Neural crest cell (in vitro differentiated cells): ENCODE data around the gene VAMP4. TPM values are rescaled to one million over a fixed set of nuclear protein-coding genes. Genes with fewer than 3 reads are reported as not detected.

Experiments used
- DNase-seq: peaks from one replicate; pipeline ENCODE4 v3.0.0; 2021; ENCODE audit warnings: low read depth, mixed read lengths, low spot score
- H3K27ac Mint-ChIP-seq: one replicate; pipeline ENCODE4 v1.8.0; 2021; ENCODE audit warnings: mild to moderate bottlenecking, mixed read lengths; ENCODE audit not compliant: unreplicated experiment
- H3K27me3 Mint-ChIP-seq: 2 replicates; pipeline ENCODE4 v1.8.0; 2021; ENCODE audit warnings: low read depth, mild to moderate bottlenecking, mixed read lengths
- H3K36me3 Mint-ChIP-seq: 2 replicates; pipeline ENCODE4 v1.8.0; 2021; ENCODE audit warnings: low read depth, mild to moderate bottlenecking, mixed read lengths
- H3K4me1 Mint-ChIP-seq: 2 replicates; pipeline ENCODE4 v1.8.0; 2021; ENCODE audit warnings: mixed read lengths
- H3K4me3 Mint-ChIP-seq: one replicate; pipeline ENCODE4 v1.8.0; 2021; ENCODE audit warnings: mild to moderate bottlenecking, mixed read lengths
- H3K9me3 Mint-ChIP-seq: 2 replicates; pipeline ENCODE4 v1.8.0; 2021; ENCODE audit warnings: mixed read lengths
- CTCF ChIP-seq: fragments of 200-600 bp; sonication (generic); conservative IDR thresholded peaks from 2 replicates; pipeline ENCODE4 v1.5.0; 2021; ENCODE audit warnings: antibody characterized with exemption, mild to moderate bottlenecking
- total RNA-seq: library from RNA; stranded (reverse); gene quantifications from 2 replicates; pipeline ENCODE4 v1.2.1, GENCODE V29; 2021

VAMP4 gene
- total RNA-seq, 1 donor from 2014 or later: 10.3 TPM

GRCh38 chr1:171772312-171772711 lies 30.4 kb upstream of the VAMP4 start:
- Mint-ChIP-seq H3K9me3 (no peaks in the 10 kb centered on the region), H3K27ac (no peak overlapping the region), H3K4me1 (no peaks in the 10 kb centered on the region), H3K4me3 (no peak overlapping the region), H3K36me3 (no peaks in the 10 kb centered on the region), H3K27me3 (peaks cover 18% of the 10 kb centered on the region)
- DNase-seq: no peak
- no peak for TF ChIP-seq CTCF

- TF ChIP-seq CTCF: no peak
- no peak overlapping the region for H3K4me3 Mint-ChIP-seq
- no peaks in the 10 kb centered on the region for H3K9me3 Mint-ChIP-seq
- peaks cover 9% of the 10 kb centered on the region for H3K27me3 Mint-ChIP-seq
- H3K4me1 Mint-ChIP-seq: peaks cover 4% of the 10 kb centered on the region
- no peak for DNase-seq
- no peaks in the 10 kb centered on the region for H3K36me3 Mint-ChIP-seq
- no peak overlapping the region for H3K27ac Mint-ChIP-seq
Observed at GRCh38 chr1:171769754-171770153, 27.9 kb upstream of the VAMP4 start.

GRCh38 chr1:171769171-171769570 lies 27.3 kb upstream of the VAMP4 start:
- Mint-ChIP-seq H3K27ac (no peak overlapping the region), H3K9me3 (no peaks in the 10 kb centered on the region), H3K4me3 (no peak overlapping the region), H3K4me1 (peaks cover 4% of the 10 kb centered on the region), H3K27me3 (peaks cover 6% of the 10 kb centered on the region), H3K36me3 (no peaks in the 10 kb centered on the region)
- DNase-seq: no peak
- TF ChIP-seq CTCF: no peak

- Mint-ChIP-seq H3K27me3 (no peaks in the 10 kb centered on the region), H3K36me3 (no peaks in the 10 kb centered on the region), H3K27ac (no peak overlapping the region), H3K9me3 (no peaks in the 10 kb centered on the region), H3K4me3 (no peak overlapping the region), H3K4me1 (peaks cover 4% of the 10 kb centered on the region)
- no peak for TF ChIP-seq CTCF
- DNase-seq: no peak
Observed at GRCh38 chr1:171763764-171764163, 21.9 kb upstream of the VAMP4 start.

- Mint-ChIP-seq H3K4me1 (peaks cover 3% of the 10 kb centered on the region), H3K27ac (no peak overlapping the region), H3K4me3 (no peak overlapping the region), H3K27me3 (peaks cover 4% of the 10 kb centered on the region), H3K9me3 (no peaks in the 10 kb centered on the region), H3K36me3 (no peaks in the 10 kb centered on the region)
- no peak for TF ChIP-seq CTCF
- DNase-seq: no peak
Observed at GRCh38 chr1:171762143-171762563, 20.3 kb upstream of the VAMP4 start.

GRCh38 chr1:171758011-171758410 lies 16.1 kb upstream of the VAMP4 start:
- H3K9me3 Mint-ChIP-seq: peaks cover 7% of the 10 kb centered on the region
- no peak overlapping the region for H3K27ac Mint-ChIP-seq
- no peaks in the 10 kb centered on the region for H3K36me3 Mint-ChIP-seq
- H3K4me3 Mint-ChIP-seq: no peak overlapping the region
- DNase-seq: no peak
- H3K4me1 Mint-ChIP-seq: no peaks in the 10 kb centered on the region
- TF ChIP-seq CTCF: no peak
- H3K27me3 Mint-ChIP-seq: peaks cover 4% of the 10 kb centered on the region
